SU-DHL-6 (cell line): ENCODE data around the gene S100A9.

ENCODE experiments used
- H2AFZ ChIP-seq: fragments of 200-600 bp; sonication (generic); 2 replicates; pipeline ENCODE4 v1.6.1; 2014; ENCODE audit warnings: low read depth, mild to moderate bottlenecking, moderate library complexity, mixed read lengths, antibody characterized with exemption, low read length; ENCODE audit not compliant: severe bottlenecking
- H3F3A ChIP-seq: fragments of 200-600 bp; shearing (Covaris generic); 2 replicates; pipeline ENCODE4 v1.6.0; 2016; ENCODE audit warnings: antibody characterized with exemption, mild to moderate bottlenecking; ENCODE audit not compliant: insufficient read depth
- H3K27ac ChIP-seq: fragments of 200-600 bp; sonication (generic); 2 replicates; pipeline ENCODE4 v1.5.1; 2016; ENCODE audit warnings: low read depth, mild to moderate bottlenecking, low read length, moderate library complexity, mixed read lengths
- H3K27me3 ChIP-seq: fragments of 200-600 bp; sonication (generic), shearing (Covaris generic); 2 replicates; pipeline ENCODE4 v1.6.0; 2014; ENCODE audit warnings: mild to moderate bottlenecking, low read length
- H3K36me3 ChIP-seq: fragments of 200-600 bp; sonication (generic); 2 replicates; pipeline ENCODE4 v1.6.1; 2014; ENCODE audit warnings: mild to moderate bottlenecking, low read length, mixed read lengths
- H3K4me2 ChIP-seq: fragments of 300-600, 200-600 bp; shearing (Covaris generic), sonication (generic); 2 replicates; pipeline ENCODE4 v1.6.0; 2014; ENCODE audit warnings: low read length, low read depth, mild to moderate bottlenecking; ENCODE audit not compliant: poor library complexity, severe bottlenecking
- H3K4me3 ChIP-seq: fragments of 200-600 bp; sonication (generic); 2 replicates; pipeline ENCODE4 v1.5.1; 2014; ENCODE audit warnings: antibody characterized with exemption, low read length, mild to moderate bottlenecking, mixed read lengths; ENCODE audit not compliant: insufficient read depth, poor library complexity, severe bottlenecking
- H3K79me2 ChIP-seq: fragments of 200-600 bp; sonication (generic); 2 replicates; pipeline ENCODE4 v1.6.1; 2014; ENCODE audit warnings: mild to moderate bottlenecking, low read length, moderate library complexity; ENCODE audit not compliant: insufficient read depth
- H3K9ac ChIP-seq: fragments of 200-600 bp; sonication (generic); 2 replicates; pipeline ENCODE4 v1.7.0; 2014; ENCODE audit warnings: mild to moderate bottlenecking, low read length
- H3K9me2 ChIP-seq: fragments of 200-600 bp; sonication (generic); replicated peaks from 2 replicates; pipeline ENCODE4 v1.6.1; 2014; ENCODE audit warnings: low read length; ENCODE audit not compliant: insufficient read depth
- H3K9me3 ChIP-seq: fragments of 200-600 bp; sonication (generic); 2 replicates; pipeline ENCODE4 v1.6.1; 2014; ENCODE audit warnings: low read length, mixed read lengths; ENCODE audit not compliant: insufficient read depth
- H4K20me1 ChIP-seq: fragments of 200-600 bp; sonication (generic); 2 replicates; pipeline ENCODE4 v1.6.1; 2014; ENCODE audit warnings: low read depth, mild to moderate bottlenecking, antibody characterized with exemption, low read length, moderate library complexity, mixed read lengths
- EZH2phosphoT487 ChIP-seq: fragments of 200-600 bp; sonication (generic), shearing (Covaris generic); conservative IDR thresholded peaks from 2 replicates; pipeline ENCODE4 v1.6.1; 2018; ENCODE audit warnings: mild to moderate bottlenecking, antibody characterized with exemption, low read length, moderate library complexity, mixed read lengths
- TF ChIP-seq, protein P1 (sequence below): fragments of 200-600 bp; sonication (generic); IDR thresholded peaks from one replicate; pipeline ENCODE4 v1.5.1; 2017; ENCODE audit warnings: antibody characterized with exemption, mild to moderate bottlenecking, low read length, moderate library complexity; ENCODE audit not compliant: insufficient read depth, poor library complexity, severe bottlenecking

Gene S100A9

GRCh38 chr1:153384958-153385580 is 27.4 kb downstream of the S100A9 start:
- no peak overlapping the region for H3K9ac ChIP-seq

GRCh38 chr1:153386500-153386901 is 28.8 kb downstream of the S100A9 start:
- H3K9me3 ChIP-seq = peaks cover under 1% of the 10 kb centered on the region; the same call in 1 of the 2 replicates
- H3K4me3 ChIP-seq = no peak overlapping the region
- H3K79me2 ChIP-seq = no peaks in the 10 kb centered on the region
- no peak overlapping the region for H2AFZ ChIP-seq
- TF ChIP-seq, protein P1, sequence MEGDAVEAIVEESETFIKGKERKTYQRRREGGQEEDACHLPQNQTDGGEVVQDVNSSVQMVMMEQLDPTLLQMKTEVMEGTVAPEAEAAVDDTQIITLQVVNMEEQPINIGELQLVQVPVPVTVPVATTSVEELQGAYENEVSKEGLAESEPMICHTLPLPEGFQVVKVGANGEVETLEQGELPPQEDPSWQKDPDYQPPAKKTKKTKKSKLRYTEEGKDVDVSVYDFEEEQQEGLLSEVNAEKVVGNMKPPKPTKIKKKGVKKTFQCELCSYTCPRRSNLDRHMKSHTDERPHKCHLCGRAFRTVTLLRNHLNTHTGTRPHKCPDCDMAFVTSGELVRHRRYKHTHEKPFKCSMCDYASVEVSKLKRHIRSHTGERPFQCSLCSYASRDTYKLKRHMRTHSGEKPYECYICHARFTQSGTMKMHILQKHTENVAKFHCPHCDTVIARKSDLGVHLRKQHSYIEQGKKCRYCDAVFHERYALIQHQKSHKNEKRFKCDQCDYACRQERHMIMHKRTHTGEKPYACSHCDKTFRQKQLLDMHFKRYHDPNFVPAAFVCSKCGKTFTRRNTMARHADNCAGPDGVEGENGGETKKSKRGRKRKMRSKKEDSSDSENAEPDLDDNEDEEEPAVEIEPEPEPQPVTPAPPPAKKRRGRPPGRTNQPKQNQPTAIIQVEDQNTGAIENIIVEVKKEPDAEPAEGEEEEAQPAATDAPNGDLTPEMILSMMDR = no peak
- no peak for TF ChIP-seq EZH2phosphoT487
- no peak overlapping the region for H3K27ac ChIP-seq
- H3K9ac ChIP-seq = no peak overlapping the region
- no peaks in the 10 kb centered on the region for H4K20me1 ChIP-seq
- H3K9me2 ChIP-seq = no peaks in the 10 kb centered on the region
- no peaks in the 10 kb centered on the region for H3K27me3 ChIP-seq
- H3K36me3 ChIP-seq = no peaks in the 10 kb centered on the region
- H3K4me2 ChIP-seq = no peak overlapping the region
- H3F3A ChIP-seq = no peaks in the 10 kb centered on the region

More at GRCh38 chr1:153384958-153385580, 27.4 kb downstream of the S100A9 start:
- no peaks in the 10 kb centered on the region for H3K79me2 ChIP-seq
- TF ChIP-seq, protein P1 = no peak
- TF ChIP-seq EZH2phosphoT487 = no peak
- no peak overlapping the region for H2AFZ ChIP-seq
- no peaks in the 10 kb centered on the region for H3K27me3 ChIP-seq
- no peaks in the 10 kb centered on the region for H3K36me3 ChIP-seq
- no peak overlapping the region for H3K4me3 ChIP-seq
- no peaks in the 10 kb centered on the region for H3K9me2 ChIP-seq
- no peak overlapping the region for H3K27ac ChIP-seq
- H3F3A ChIP-seq = no peaks in the 10 kb centered on the region
- H3K9me3 ChIP-seq = peaks cover 4% of the 10 kb centered on the region; the same call in 1 of the 2 replicates
- no peak overlapping the region for H3K4me2 ChIP-seq
- H4K20me1 ChIP-seq = no peaks in the 10 kb centered on the region

DNA sequence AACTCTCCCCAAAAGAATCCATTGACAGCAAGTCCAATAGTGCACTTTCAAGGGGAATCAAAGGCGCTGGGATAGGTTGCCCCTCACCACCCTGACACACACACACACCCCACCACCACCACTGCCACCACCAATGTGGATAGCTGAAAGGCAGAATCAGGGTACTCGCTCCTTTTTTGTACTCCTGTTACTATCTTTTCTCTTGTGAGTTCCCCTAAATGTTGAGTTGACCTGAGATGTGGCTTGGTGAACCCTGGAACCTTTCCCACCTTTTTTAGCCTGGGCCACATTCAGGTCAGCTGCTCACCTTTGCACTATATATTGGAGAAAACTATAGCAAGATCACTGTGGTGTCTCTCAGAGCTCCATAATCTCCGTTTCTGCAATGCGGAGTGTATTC is 29.3 kb downstream of the S100A9 start:
- Histone ChIP-seq H3K27me3 (no peaks in the 10 kb centered on the region), H3F3A (no peaks in the 10 kb centered on the region), H3K9ac (no peak overlapping the region), H3K4me3 (no peak overlapping the region), H3K36me3 (no peaks in the 10 kb centered on the region), H3K27ac (no peak overlapping the region), H2AFZ (no peak overlapping the region), H3K9me2 (no peaks in the 10 kb centered on the region), H4K20me1 (no peaks in the 10 kb centered on the region), H3K79me2 (no peaks in the 10 kb centered on the region), H3K9me3 (no peaks in the 10 kb centered on the region), H3K4me2 (no peak overlapping the region)
- TF ChIP-seq EZH2phosphoT487 = no peak
- TF ChIP-seq, protein P1 = no peak
